Stimulated activated CD8-positive, alpha-beta memory T cell treated with anti-CD3 and anti-CD28 coated beads, Interleukin-12 subunit alpha, Interleukin-12 subunit beta, amount 100 ng/mL, for 24 hours (primary cell): Measurements from ENCODE around the gene INPP5K.
"Not testable (repeated sequence)": the region's sequence is repeated elsewhere in the genome, so short reads cannot be mapped to it uniquely, and the experiment has no call there.

Experiments
- DNase-seq: peaks from one replicate; pipeline ENCODE4 v3.0.0-alpha.2; 2020; ENCODE audit errors: extremely low read depth

The INPP5K gene

GRCh38 chr17:1546292-1546922, 30.0 kb upstream of the INPP5K start:
- no peak for DNase-seq

- DNase-seq = no peak
Measured at GRCh38 chr17:1545618-1546017, 29.2 kb upstream of the INPP5K start.

- no peak for DNase-seq
Measured at GRCh38 chr17:1542316-1542715, 25.9 kb upstream of the INPP5K start.

GRCh38 chr17:1541367-1541904, 25.0 kb upstream of the INPP5K start:
- no peak for DNase-seq

GRCh38 chr17:1539811-1540210, 23.4 kb upstream of the INPP5K start:
- no peak for DNase-seq

GRCh38 chr17:1535737-1536136, 19.3 kb upstream of the INPP5K start:
- DNase-seq = no peak

- no peak for DNase-seq
Measured at GRCh38 chr17:1533661-1534325, 17.4 kb upstream of the INPP5K start.

GRCh38 chr17:1532836-1533602, 16.6 kb upstream of the INPP5K start:
- no peak for DNase-seq

- no peak for DNase-seq
Measured at GRCh38 chr17:1529863-1530262, 13.5 kb upstream of the INPP5K start.

GRCh38 chr17:1526876-1527275, 10.5 kb upstream of the INPP5K start:
- DNase-seq = not testable (repeated sequence)

GRCh38 chr17:1522626-1523025, 6.2 kb upstream of the INPP5K start:
- DNase-seq = no peak

GRCh38 chr17:1521086-1521640, 4.8 kb upstream of the INPP5K start:
- DNase-seq = no peak

- no peak for DNase-seq
Measured at GRCh38 chr17:1519678-1520077, 3.3 kb upstream of the INPP5K start.

GRCh38 chr17:1518410-1518809, 2.0 kb upstream of the INPP5K start:
- no peak for DNase-seq

GRCh38 chr17:1515640-1516387, 598 bp downstream of the INPP5K start:
- DNase-seq = no peak

GRCh38 chr17:1512351-1512750, 4.1 kb downstream of the INPP5K start:
- DNase-seq = no peak

- no peak for DNase-seq
Measured at GRCh38 chr17:1511756-1512321, 4.6 kb downstream of the INPP5K start.

- DNase-seq = no peak
Measured at GRCh38 chr17:1511290-1511689, 5.1 kb downstream of the INPP5K start.

- no peak for DNase-seq
Measured at GRCh38 chr17:1509290-1509881, 7.0 kb downstream of the INPP5K start.

GRCh38 chr17:1508709-1509108, 7.7 kb downstream of the INPP5K start:
- not testable (repeated sequence) for DNase-seq
